Neural cell (in vitro differentiated cells): ENCODE data around the gene CEP192.

ENCODE experiments used
- EP300 ChIP-seq: fragments of 450-650 bp; conservative IDR thresholded peaks from 2 replicates; pipeline ENCODE4 v1.6.1; 2014; ENCODE audit warnings: antibody characterized with exemption, mild to moderate bottlenecking, moderate library complexity; ENCODE audit not compliant: poor library complexity, severe bottlenecking
- EZH2 ChIP-seq: fragments of 200-600, 300-800 bp; shearing (Covaris generic), sonication (generic); IDR thresholded peaks from 2 replicates; pipeline ENCODE4 v1.6.1; 2014; ENCODE audit warnings: antibody characterized with exemption, low read length, borderline replicate concordance, mild to moderate bottlenecking; ENCODE audit not compliant: insufficient read depth, poor library complexity, severe bottlenecking
- MXI1 ChIP-seq: fragments of 450-650 bp; conservative IDR thresholded peaks from 2 replicates; pipeline ENCODE4 v1.6.1; 2014; ENCODE audit warnings: antibody characterized with exemption, mild to moderate bottlenecking; ENCODE audit not compliant: poor library complexity, severe bottlenecking
- POLR2AphosphoS5 ChIP-seq: IDR thresholded peaks from 2 replicates; pipeline ENCODE4 v1.6.1; 2012
- RAD21 ChIP-seq: fragments of 450-650 bp; conservative IDR thresholded peaks from 2 replicates; pipeline ENCODE4 v1.6.1; 2014; ENCODE audit warnings: antibody characterized with exemption, mild to moderate bottlenecking, moderate library complexity
- SMC3 ChIP-seq: fragments of 450-650 bp; conservative IDR thresholded peaks from 2 replicates; pipeline ENCODE4 v1.6.1; 2014; ENCODE audit warnings: antibody characterized with exemption, mild to moderate bottlenecking, moderate library complexity; ENCODE audit not compliant: poor library complexity
- TF ChIP-seq, protein P1 (sequence below): fragments of 450-650 bp; IDR thresholded peaks from 2 replicates; pipeline ENCODE4 v1.5.1; 2014; ENCODE audit warnings: antibody characterized with exemption, mild to moderate bottlenecking, moderate library complexity; ENCODE audit not compliant: poor library complexity, severe bottlenecking
- TF ChIP-seq, protein P2 (sequence below): IDR thresholded peaks from 2 replicates; pipeline ENCODE4 v1.6.1; 2012; ENCODE audit warnings: borderline replicate concordance

DNA sequence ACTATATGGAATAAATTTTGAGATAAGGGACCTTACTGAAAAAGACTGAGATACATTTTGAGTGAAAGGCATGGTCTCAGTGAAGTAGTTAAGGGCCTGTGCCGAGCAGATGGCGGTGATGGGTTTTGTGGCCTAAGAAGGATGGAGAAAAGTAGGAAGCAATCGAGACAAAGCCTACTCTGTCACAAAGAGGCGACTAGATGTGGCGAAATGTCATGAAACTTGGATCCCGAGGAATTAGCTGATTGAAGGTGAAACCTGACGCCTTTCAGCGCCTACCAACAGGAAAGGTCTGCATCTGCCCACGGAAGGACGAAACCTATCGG lies 558 bp upstream of the CEP192 start:
- no peak for TF ChIP-seq RAD21
- no peak for TF ChIP-seq EZH2
- TF ChIP-seq, protein P1, sequence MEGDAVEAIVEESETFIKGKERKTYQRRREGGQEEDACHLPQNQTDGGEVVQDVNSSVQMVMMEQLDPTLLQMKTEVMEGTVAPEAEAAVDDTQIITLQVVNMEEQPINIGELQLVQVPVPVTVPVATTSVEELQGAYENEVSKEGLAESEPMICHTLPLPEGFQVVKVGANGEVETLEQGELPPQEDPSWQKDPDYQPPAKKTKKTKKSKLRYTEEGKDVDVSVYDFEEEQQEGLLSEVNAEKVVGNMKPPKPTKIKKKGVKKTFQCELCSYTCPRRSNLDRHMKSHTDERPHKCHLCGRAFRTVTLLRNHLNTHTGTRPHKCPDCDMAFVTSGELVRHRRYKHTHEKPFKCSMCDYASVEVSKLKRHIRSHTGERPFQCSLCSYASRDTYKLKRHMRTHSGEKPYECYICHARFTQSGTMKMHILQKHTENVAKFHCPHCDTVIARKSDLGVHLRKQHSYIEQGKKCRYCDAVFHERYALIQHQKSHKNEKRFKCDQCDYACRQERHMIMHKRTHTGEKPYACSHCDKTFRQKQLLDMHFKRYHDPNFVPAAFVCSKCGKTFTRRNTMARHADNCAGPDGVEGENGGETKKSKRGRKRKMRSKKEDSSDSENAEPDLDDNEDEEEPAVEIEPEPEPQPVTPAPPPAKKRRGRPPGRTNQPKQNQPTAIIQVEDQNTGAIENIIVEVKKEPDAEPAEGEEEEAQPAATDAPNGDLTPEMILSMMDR, result no peak
- TF ChIP-seq POLR2AphosphoS5, result no peak
- no peak for TF ChIP-seq SMC3
- TF ChIP-seq MXI1, result no peak
- no peak for TF ChIP-seq EP300
- TF ChIP-seq, protein P2, sequence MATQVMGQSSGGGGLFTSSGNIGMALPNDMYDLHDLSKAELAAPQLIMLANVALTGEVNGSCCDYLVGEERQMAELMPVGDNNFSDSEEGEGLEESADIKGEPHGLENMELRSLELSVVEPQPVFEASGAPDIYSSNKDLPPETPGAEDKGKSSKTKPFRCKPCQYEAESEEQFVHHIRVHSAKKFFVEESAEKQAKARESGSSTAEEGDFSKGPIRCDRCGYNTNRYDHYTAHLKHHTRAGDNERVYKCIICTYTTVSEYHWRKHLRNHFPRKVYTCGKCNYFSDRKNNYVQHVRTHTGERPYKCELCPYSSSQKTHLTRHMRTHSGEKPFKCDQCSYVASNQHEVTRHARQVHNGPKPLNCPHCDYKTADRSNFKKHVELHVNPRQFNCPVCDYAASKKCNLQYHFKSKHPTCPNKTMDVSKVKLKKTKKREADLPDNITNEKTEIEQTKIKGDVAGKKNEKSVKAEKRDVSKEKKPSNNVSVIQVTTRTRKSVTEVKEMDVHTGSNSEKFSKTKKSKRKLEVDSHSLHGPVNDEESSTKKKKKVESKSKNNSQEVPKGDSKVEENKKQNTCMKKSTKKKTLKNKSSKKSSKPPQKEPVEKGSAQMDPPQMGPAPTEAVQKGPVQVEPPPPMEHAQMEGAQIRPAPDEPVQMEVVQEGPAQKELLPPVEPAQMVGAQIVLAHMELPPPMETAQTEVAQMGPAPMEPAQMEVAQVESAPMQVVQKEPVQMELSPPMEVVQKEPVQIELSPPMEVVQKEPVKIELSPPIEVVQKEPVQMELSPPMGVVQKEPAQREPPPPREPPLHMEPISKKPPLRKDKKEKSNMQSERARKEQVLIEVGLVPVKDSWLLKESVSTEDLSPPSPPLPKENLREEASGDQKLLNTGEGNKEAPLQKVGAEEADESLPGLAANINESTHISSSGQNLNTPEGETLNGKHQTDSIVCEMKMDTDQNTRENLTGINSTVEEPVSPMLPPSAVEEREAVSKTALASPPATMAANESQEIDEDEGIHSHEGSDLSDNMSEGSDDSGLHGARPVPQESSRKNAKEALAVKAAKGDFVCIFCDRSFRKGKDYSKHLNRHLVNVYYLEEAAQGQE, result no peak
